PC-9 (cell line): ENCODE measurements around the gene SUPT5H. TPM values are rescaled to one million over a fixed set of nuclear protein-coding genes. Genes with fewer than 3 reads are reported as not detected.

Experiments used
- BruUV-seq: library from RNA; stranded (reverse); fragments of 400-500 nt; replicated peaks from 2 replicates; lab custom pipeline; 2021; lab: Mats Ljungman, UMichigan
- CTCF ChIA-PET: fragments of 300-600 bp; sonication (Branson Sonifier 250); formaldehyde crosslinking; loops from one replicate; lab custom pipeline; 2022; ENCODE audit warnings: antibody characterized with exemption; lab: Charles Lee
- POLR2A ChIA-PET: fragments of 300-600 bp; sonication (Branson Sonifier 250); formaldehyde crosslinking; loops from one replicate; lab custom pipeline; 2022; ENCODE audit warnings: antibody characterized with exemption; ENCODE audit not compliant: unreplicated experiment; lab: Charles Lee
- DNase-seq, 2 experiments: peaks; one replicate each; pipeline versions ENCODE4 v3.0.0 to v3.0.0-alpha.2; 2015 to 2022; ENCODE audit warnings: mixed read lengths in 1 of 2
- H2AFZ ChIP-seq: fragments of 200-600 bp; sonication (generic); 2 replicates; pipeline ENCODE4 v1.8.1; 2017; ENCODE audit warnings: antibody characterized with exemption
- H3F3A ChIP-seq: fragments of 200-600 bp; sonication (generic); 2 replicates; pipeline ENCODE4 v1.8.1; 2017; ENCODE audit warnings: antibody characterized with exemption, mild to moderate bottlenecking, low read depth; ENCODE audit not compliant: insufficient read depth
- H3K27ac ChIP-seq: fragments of 200-600 bp; sonication (generic); 2 replicates; pipeline ENCODE4 v1.6.1; 2016; ENCODE audit warnings: mixed run types
- H3K27me3 ChIP-seq: fragments of 200-600 bp; sonication (generic); 2 replicates; pipeline ENCODE4 v1.6.1; 2016; ENCODE audit warnings: low read depth, mixed run types; ENCODE audit not compliant: insufficient read depth
- H3K36me3 ChIP-seq: fragments of 200-600 bp; sonication (generic); 2 replicates; pipeline ENCODE4 v1.6.1; 2016; ENCODE audit warnings: low read depth, mixed run types
- H3K4me1 ChIP-seq: fragments of 200-600 bp; sonication (generic); replicated peaks from 2 replicates; pipeline ENCODE4 v1.6.1; 2016; ENCODE audit warnings: mixed run types; ENCODE audit not compliant: insufficient read depth
- H3K4me2 ChIP-seq: fragments of 200-600 bp; sonication (generic); 2 replicates; pipeline ENCODE4 v1.6.1; 2017; ENCODE audit warnings: mixed run types
- H3K4me3 ChIP-seq: fragments of 200-600 bp; sonication (generic); 2 replicates; pipeline ENCODE4 v1.6.1; 2016; ENCODE audit warnings: mixed run types
- H3K79me2 ChIP-seq: fragments of 200-600 bp; sonication (generic); 2 replicates; pipeline ENCODE4 v1.6.1; 2017; ENCODE audit warnings: low read depth, mixed run types
- H3K9me2 ChIP-seq: fragments of 200-600 bp; sonication (generic); 2 replicates; pipeline ENCODE4 v1.8.1; 2017; ENCODE audit warnings: mild to moderate bottlenecking; ENCODE audit not compliant: insufficient read depth
- H3K9me3 ChIP-seq: fragments of 200-600 bp; sonication (generic); 2 replicates; pipeline ENCODE4 v1.8.1; 2016; ENCODE audit warnings: low read depth; ENCODE audit not compliant: insufficient read depth
- H4K20me1 ChIP-seq: fragments of 200-600 bp; sonication (generic); 2 replicates; pipeline ENCODE4 v1.8.1; 2017; ENCODE audit not compliant: insufficient read depth
- CTCF ChIP-seq: fragments of 200-600 bp; sonication (generic); conservative IDR thresholded peaks from 2 replicates; pipeline ENCODE4 v1.6.1; 2017; ENCODE audit warnings: mixed run types, antibody characterized with exemption, mild to moderate bottlenecking, moderate library complexity
- EZH2 ChIP-seq: fragments of 200-600 bp; sonication (generic); IDR thresholded peaks from 2 replicates; pipeline ENCODE4 v1.8.0; 2017; ENCODE audit warnings: antibody characterized with exemption, low read depth
- intact Hi-C: fragments of 100-400 bp; cut with micrococcal nuclease; formaldehyde crosslinking; loops from one replicate; pipeline ENCODE4 v1.10.0; 2022; ENCODE audit not compliant: unreplicated experiment
- total RNA-seq: library from RNA; stranded (reverse); gene quantifications from 2 replicates; pipeline ENCODE4 v1.2.3, GENCODE V29; 2021

SUPT5H gene
- total RNA-seq, 1 experiment from 2014 or later = 118 TPM

- Histone ChIP-seq H3K27ac (peak overlapping the region; percentile 97), H3K9me3 (no peaks in the 10 kb centered on the region), H3K79me2 (peaks cover 49% of the 10 kb centered on the region), H3K27me3 (no peaks in the 10 kb centered on the region), H3F3A (peaks cover 44% of the 10 kb centered on the region), H4K20me1 (peaks cover 23% of the 10 kb centered on the region), H3K4me3 (peak overlapping the region; percentile 83), H3K4me2 (peak overlapping the region; percentile 92), H3K9me2 (no peaks in the 10 kb centered on the region), H2AFZ (peak overlapping the region; percentile 71; the same call in 1 of the 2 replicates), H3K4me1 (peaks cover 30% of the 10 kb centered on the region), H3K36me3 (peaks cover 7% of the 10 kb centered on the region)
- ChIA-PET POLR2A (interaction anchor here (0.5 to 2.0 kb wide), 2 partner anchors 9 to 37 kb away, joined by 3 to 32 read pairs; partner anchors contain the start of gene RPS16), CTCF (interaction anchor here (0.6 kb wide), 1 partner anchor 98 kb away, joined by 4 read pairs; no protein-coding TSS in a partner anchor)
- intact Hi-C loops = loop anchor here (1.0 to 10.0 kb wide), 5 partner anchors 32 to 320 kb away; partner anchors contain the start of genes EID2B, MED29, PAF1 and PLEKHG2
- TSS peak; percentile 95 for BruUV-seq
- TF ChIP-seq CTCF = no peak
- no peak for DNase-seq
These were observed 685 bp upstream of the SUPT5H start for GRCh38 chr19:39444598-39445195.

DNA sequence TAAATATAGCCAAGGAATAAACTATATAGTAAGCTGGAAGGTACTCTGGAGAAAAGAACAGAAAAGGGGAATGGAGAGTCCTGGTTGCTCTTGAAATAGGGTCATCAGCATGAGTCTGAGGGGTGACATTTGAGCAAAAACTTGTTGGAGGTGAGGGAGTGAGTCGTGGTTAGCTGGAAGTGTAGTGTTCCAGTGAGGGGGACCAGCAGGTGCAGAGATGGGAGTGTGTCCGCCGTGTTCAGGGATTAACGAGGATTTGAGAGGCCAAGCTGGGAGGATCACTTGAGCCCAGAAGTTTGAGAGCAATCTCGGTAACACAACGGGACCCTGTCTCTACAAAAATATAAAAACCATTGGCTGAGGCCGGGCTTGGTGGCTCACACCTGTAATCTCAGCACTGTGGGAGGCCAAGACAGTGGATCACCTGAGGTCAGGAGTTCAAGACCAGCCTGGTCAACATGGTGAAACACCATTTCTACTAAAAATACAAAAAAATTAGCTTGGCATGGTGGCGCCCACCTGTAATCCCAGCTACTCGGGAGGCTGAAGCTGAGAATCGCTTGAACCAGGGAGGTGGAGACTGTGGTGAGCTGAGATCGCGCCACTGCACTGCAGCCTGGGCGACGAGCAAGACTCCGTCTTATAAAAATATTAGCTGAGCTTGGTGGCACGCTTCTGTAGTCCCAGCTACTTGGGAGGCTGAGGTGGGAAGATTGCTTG lies 1.1 kb downstream of the SUPT5H start:
- H3K27me3 ChIP-seq = no peaks in the 10 kb centered on the region
- H3K27ac ChIP-seq = peak overlapping the region; percentile 97; the same call in 1 of the 2 replicates
- H2AFZ ChIP-seq = no peak overlapping the region
- peaks cover 39% of the 10 kb centered on the region for H3F3A ChIP-seq
- peak overlapping the region; percentile 100 for H3K4me2 ChIP-seq
- peaks cover 39% of the 10 kb centered on the region for H4K20me1 ChIP-seq
- H3K9me3 ChIP-seq = no peaks in the 10 kb centered on the region
- TF ChIP-seq EZH2 (no peak), CTCF (no peak)
- H3K36me3 ChIP-seq = peaks cover 11% of the 10 kb centered on the region
- H3K79me2 ChIP-seq = peaks cover 67% of the 10 kb centered on the region
- no TSS peak for BruUV-seq
- intact Hi-C loops = loop anchor here (5.0 to 10.0 kb wide), 3 partner anchors 36 to 318 kb away; partner anchors contain the start of genes MED29, PAF1 and TIMM50
- no peak for DNase-seq
- H3K4me1 ChIP-seq = peaks cover 30% of the 10 kb centered on the region
- no peaks in the 10 kb centered on the region for H3K9me2 ChIP-seq
- ChIA-PET CTCF (no interaction called here), POLR2A (interaction anchor here (0.7 kb wide), 1 partner anchor 1516 kb away, joined by 6 read pairs; no protein-coding TSS in a partner anchor)
- H3K4me3 ChIP-seq = peak overlapping the region; percentile 83

GRCh38 chr19:39448271-39448670 lies 2.9 kb downstream of the SUPT5H start:
- peaks cover 24% of the 10 kb centered on the region for H3K36me3 ChIP-seq

More at GRCh38 chr19:39448271-39448670, 2.9 kb downstream of the SUPT5H start:
- no peaks in the 10 kb centered on the region for H3K9me2 ChIP-seq
- H3K4me1 ChIP-seq = peaks cover 29% of the 10 kb centered on the region
- peaks cover 46% of the 10 kb centered on the region for H4K20me1 ChIP-seq
- no peak overlapping the region for H2AFZ ChIP-seq
- H3K27ac ChIP-seq = peak overlapping the region; percentile 43
- H3K4me2 ChIP-seq = peak overlapping the region; percentile 100
- CTCF ChIA-PET = no interaction called here
- no peaks in the 10 kb centered on the region for H3K27me3 ChIP-seq
- BruUV-seq = no TSS peak
- H3F3A ChIP-seq = peaks cover 30% of the 10 kb centered on the region
- TF ChIP-seq EZH2 = no peak
- TF ChIP-seq CTCF = no peak
- H3K79me2 ChIP-seq = peaks cover 84% of the 10 kb centered on the region
- DNase-seq = peak; percentile 39 to 69
- no peaks in the 10 kb centered on the region for H3K9me3 ChIP-seq
- intact Hi-C loops = loop anchor here (5.0 to 10.0 kb wide), 3 partner anchors 34 to 317 kb away; partner anchors contain the start of genes MED29, PAF1 and TIMM50
- 0 out of 2 replicates have a peak overlapping the region, but pooled peaks have one; percentile 83 for H3K4me3 ChIP-seq
- POLR2A ChIA-PET = interaction anchor here (0.6 to 0.7 kb wide), 2 partner anchors 32 to 46 kb away, joined by 3 to 18 read pairs; partner anchors contain the start of gene TIMM50
